Stimulated activated effector memory CD8-positive, alpha-beta T cell treated with anti-CD3 and anti-CD28 coated beads, Interleukin-12 subunit alpha, Interleukin-12 subunit beta, amount 100 ng/mL, for 72 hours (primary cell): ENCODE measurements around the gene MAP3K20.
A peak's percentile ranks its signal among the peaks of the same experiment; 100 is the strongest.
"Not testable (repeated sequence)": the region's sequence is repeated elsewhere in the genome, so short reads cannot be mapped to it uniquely, and the experiment has no call there.

ENCODE experiments used
- ATAC-seq: fragments of 150-1000 bp; cut with Tn5 transposase; 2 replicates; pipeline ENCODE4 v1.10.0; 2021
- DNase-seq, 2 donors: peaks; one replicate each; pipeline ENCODE4 v3.0.0; 2021 to 2022; ENCODE audit warnings: low spot score in 2 of 2
- H3K27ac Mint-ChIP-seq: one replicate; pipeline ENCODE4 v1.8.0; 2022; ENCODE audit warnings: mild to moderate bottlenecking, mixed read lengths
- H3K36me3 Mint-ChIP-seq: one replicate; pipeline ENCODE4 v1.8.0; 2022; ENCODE audit warnings: mild to moderate bottlenecking, mixed read lengths
- H3K4me1 Mint-ChIP-seq: one replicate; pipeline ENCODE4 v1.8.0; 2022; ENCODE audit warnings: mixed read lengths
- H3K4me3 Mint-ChIP-seq: one replicate; pipeline ENCODE4 v1.8.0; 2022; ENCODE audit warnings: mild to moderate bottlenecking, mixed read lengths
- H3K9me3 Mint-ChIP-seq: one replicate; pipeline ENCODE4 v1.8.0; 2022; ENCODE audit warnings: mixed read lengths

Gene MAP3K20

GRCh38 chr2:173249661-173250641 is 174.3 kb downstream of the MAP3K20 start:
- Mint-ChIP-seq H3K4me1 (no peaks in the 10 kb centered on the region), H3K36me3 (no peaks in the 10 kb centered on the region), H3K27ac (no peak overlapping the region), H3K9me3 (no peaks in the 10 kb centered on the region), H3K4me3 (no peak overlapping the region)
- ATAC-seq (peak; percentile 36), DNase-seq (no peak)

- Mint-ChIP-seq H3K36me3 (no peaks in the 10 kb centered on the region), H3K4me3 (no peak overlapping the region), H3K27ac (no peak overlapping the region), H3K4me1 (no peaks in the 10 kb centered on the region), H3K9me3 (no peaks in the 10 kb centered on the region)
- ATAC-seq (no peak), DNase-seq (no peak)
These were observed 175.6 kb downstream of the MAP3K20 start for GRCh38 chr2:173251225-173251624.

GRCh38 chr2:173252581-173252980 is 176.9 kb downstream of the MAP3K20 start:
- H3K4me1 Mint-ChIP-seq, result no peaks in the 10 kb centered on the region
- ATAC-seq, result no peak

GRCh38 chr2:173254659-173255058 is 179.0 kb downstream of the MAP3K20 start:
- no peaks in the 10 kb centered on the region for H3K9me3 Mint-ChIP-seq
- no peak overlapping the region for H3K4me3 Mint-ChIP-seq
- no peak overlapping the region for H3K27ac Mint-ChIP-seq
- DNase-seq (no peak), ATAC-seq (no peak)
- no peaks in the 10 kb centered on the region for H3K4me1 Mint-ChIP-seq
- H3K36me3 Mint-ChIP-seq, result peaks cover 6% of the 10 kb centered on the region

More at GRCh38 chr2:173252581-173252980, 176.9 kb downstream of the MAP3K20 start:
- Mint-ChIP-seq H3K36me3 (no peaks in the 10 kb centered on the region), H3K27ac (no peak overlapping the region), H3K4me3 (no peak overlapping the region), H3K9me3 (no peaks in the 10 kb centered on the region)
- DNase-seq, result no peak

GRCh38 chr2:173258701-173259100 is 183.1 kb downstream of the MAP3K20 start:
- Mint-ChIP-seq H3K4me3 (no peak overlapping the region), H3K36me3 (peaks cover 6% of the 10 kb centered on the region), H3K27ac (no peak overlapping the region), H3K9me3 (no peaks in the 10 kb centered on the region), H3K4me1 (no peaks in the 10 kb centered on the region)
- ATAC-seq (no peak), DNase-seq (no peak)

- not testable (repeated sequence) for ATAC-seq, H3K27ac Mint-ChIP-seq, H3K9me3 Mint-ChIP-seq, H3K4me3 Mint-ChIP-seq, H3K36me3 Mint-ChIP-seq, DNase-seq
- peaks cover 14% of the 10 kb centered on the region for H3K4me1 Mint-ChIP-seq
These were observed 186.7 kb downstream of the MAP3K20 start for GRCh38 chr2:173262356-173262755.

- ATAC-seq, result no peak
- Mint-ChIP-seq H3K36me3 (no peaks in the 10 kb centered on the region), H3K4me1 (peaks cover 14% of the 10 kb centered on the region), H3K9me3 (no peaks in the 10 kb centered on the region), H3K4me3 (peak overlapping the region; percentile 4), H3K27ac (peak overlapping the region; percentile 10)
- no peak for DNase-seq
These were observed 188.5 kb downstream of the MAP3K20 start for GRCh38 chr2:173264151-173264550.

GRCh38 chr2:173264603-173265366 is 189.1 kb downstream of the MAP3K20 start:
- Mint-ChIP-seq H3K4me3 (peak overlapping the region; percentile 4), H3K4me1 (peaks cover 14% of the 10 kb centered on the region), H3K9me3 (no peaks in the 10 kb centered on the region), H3K36me3 (no peaks in the 10 kb centered on the region), H3K27ac (peak overlapping the region; percentile 10)
- no peak for DNase-seq
- peak; percentile 94 for ATAC-seq

GRCh38 chr2:173271135-173271534 is 195.5 kb downstream of the MAP3K20 start:
- Mint-ChIP-seq H3K9me3 (no peaks in the 10 kb centered on the region), H3K27ac (no peak overlapping the region)
- ATAC-seq, result peak; percentile 49

GRCh38 chr2:173271825-173272224 is 196.2 kb downstream of the MAP3K20 start:
- H3K27ac Mint-ChIP-seq, result no peak overlapping the region
- peaks cover 8% of the 10 kb centered on the region for H3K4me1 Mint-ChIP-seq
- no peaks in the 10 kb centered on the region for H3K9me3 Mint-ChIP-seq
- H3K36me3 Mint-ChIP-seq, result no peaks in the 10 kb centered on the region
- H3K4me3 Mint-ChIP-seq, result no peak overlapping the region
- DNase-seq (no peak), ATAC-seq (peak; percentile 19)

More at GRCh38 chr2:173271135-173271534, 195.5 kb downstream of the MAP3K20 start:
- Mint-ChIP-seq H3K4me1 (peaks cover 8% of the 10 kb centered on the region), H3K36me3 (no peaks in the 10 kb centered on the region), H3K4me3 (no peak overlapping the region)
- no peak for DNase-seq

GRCh38 chr2:173272849-173273248 is 197.2 kb downstream of the MAP3K20 start:
- Mint-ChIP-seq H3K27ac (no peak overlapping the region), H3K36me3 (no peaks in the 10 kb centered on the region), H3K9me3 (no peaks in the 10 kb centered on the region), H3K4me1 (peaks cover 8% of the 10 kb centered on the region), H3K4me3 (no peak overlapping the region)
- DNase-seq (no peak), ATAC-seq (no peak)

GRCh38 chr2:173278794-173279526 is 203.3 kb downstream of the MAP3K20 start:
- Mint-ChIP-seq H3K4me1 (peaks cover 22% of the 10 kb centered on the region), H3K36me3 (no peaks in the 10 kb centered on the region), H3K9me3 (no peaks in the 10 kb centered on the region), H3K27ac (peak overlapping the region; percentile 7), H3K4me3 (peak overlapping the region; percentile 4)
- ATAC-seq, result peak; percentile 91
- no peak for DNase-seq

GRCh38 chr2:173279527-173279868 is 203.9 kb downstream of the MAP3K20 start:
- DNase-seq (no peak), ATAC-seq (peak; percentile 25)
- Mint-ChIP-seq H3K9me3 (no peaks in the 10 kb centered on the region), H3K4me1 (peaks cover 22% of the 10 kb centered on the region), H3K27ac (peak overlapping the region; percentile 7), H3K36me3 (no peaks in the 10 kb centered on the region), H3K4me3 (peak overlapping the region; percentile 4)

- peak overlapping the region; percentile 36 for H3K4me3 Mint-ChIP-seq
These were observed 205.2 kb downstream of the MAP3K20 start for GRCh38 chr2:173280853-173281252.

GRCh38 chr2:173281898-173282297 is 206.3 kb downstream of the MAP3K20 start:
- not testable (repeated sequence) for H3K27ac Mint-ChIP-seq

More at GRCh38 chr2:173280853-173281252, 205.2 kb downstream of the MAP3K20 start:
- peak overlapping the region; percentile 21 for H3K27ac Mint-ChIP-seq
- DNase-seq, result peak in 1 of 2 donors; percentile 54
- peak; percentile 67 for ATAC-seq
- H3K4me1 Mint-ChIP-seq, result peaks cover 28% of the 10 kb centered on the region
- H3K36me3 Mint-ChIP-seq, result no peaks in the 10 kb centered on the region
- no peaks in the 10 kb centered on the region for H3K9me3 Mint-ChIP-seq

More at GRCh38 chr2:173281898-173282297, 206.3 kb downstream of the MAP3K20 start:
- H3K4me3 Mint-ChIP-seq, H3K36me3 Mint-ChIP-seq, ATAC-seq, DNase-seq, H3K9me3 Mint-ChIP-seq: not testable (repeated sequence)
- H3K4me1 Mint-ChIP-seq, result peaks cover 37% of the 10 kb centered on the region
